ENCODE results near the gene CYP1B1.

The CYP1B1 gene

DNA sequence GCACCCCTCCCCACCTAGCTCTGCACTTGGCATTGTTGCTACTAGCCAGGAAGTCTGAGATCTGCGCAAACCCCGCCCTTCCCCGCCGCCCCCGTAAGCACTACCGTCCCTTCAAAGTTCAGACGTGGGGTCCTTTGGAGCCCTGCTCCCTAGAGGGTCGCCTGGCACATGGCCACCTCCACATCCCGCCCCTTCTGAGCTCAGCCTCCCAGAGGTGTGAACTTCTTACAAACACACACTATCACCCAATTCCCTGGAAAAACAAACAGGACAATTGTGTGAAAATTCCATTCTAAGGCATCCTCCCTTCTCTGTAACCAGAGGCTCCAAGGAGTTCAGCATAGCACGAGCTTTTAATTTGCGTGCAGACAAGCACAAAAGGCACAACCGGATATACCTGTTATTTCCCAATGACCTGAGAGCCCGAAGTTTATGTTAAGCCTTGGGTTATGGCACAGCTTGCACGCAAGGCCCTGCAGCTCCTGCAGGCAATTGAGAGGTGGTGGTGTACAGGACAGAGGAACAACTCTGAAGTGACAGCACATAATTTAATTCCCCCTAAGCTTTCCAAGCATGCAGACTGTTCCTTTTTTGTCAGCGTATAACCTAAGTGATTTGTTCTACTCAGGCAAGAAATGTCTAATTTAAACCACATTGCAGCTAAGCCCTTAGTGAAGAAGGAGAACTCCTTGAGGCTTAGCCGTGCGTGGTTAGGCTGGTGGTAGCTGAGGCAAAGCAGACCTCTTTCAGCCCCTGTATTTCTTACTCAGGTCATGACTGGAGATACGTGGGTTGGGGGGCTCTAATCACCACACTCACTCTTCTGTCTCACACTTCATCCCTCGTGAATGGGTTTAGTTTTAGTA, 20.3 kb upstream of the CYP1B1 start:
- Histone ChIP-seq H3K9ac (ENCODE audit: low read length) (no peak overlapping the region), H4K20me1 (ENCODE audit: insufficient read depth, low read length) (no peaks in the 10 kb centered on the region), H3K9me2 (ENCODE audit: low read depth, low read length) (no peaks in the 10 kb centered on the region), H3K79me2 (ENCODE audit: insufficient read depth, low read length) (no peaks in the 10 kb centered on the region), H3K27me3 (ENCODE audit: insufficient read depth, low read length) (no peaks in the 10 kb centered on the region), H3K4me3 (ENCODE audit: low read depth, low read length, poor library complexity, severe bottlenecking) (no peak overlapping the region), H3K4me1 (ENCODE audit: insufficient read depth, low read length, severe bottlenecking) (no peaks in the 10 kb centered on the region), H3K36me3 (ENCODE audit: insufficient read depth, low read length) (no peaks in the 10 kb centered on the region), H2AFZ (ENCODE audit: low read length) (no peak overlapping the region), H3F3A (ENCODE audit: insufficient read depth, low read length) (no peaks in the 10 kb centered on the region), H3K9me3 (ENCODE audit: low read length) (no peaks in the 10 kb centered on the region), H3K4me2 (ENCODE audit: low read length) (no peak overlapping the region), H3K27ac (ENCODE audit: low read depth, low read length, poor library complexity, severe bottlenecking) (no peak overlapping the region)
- no peak for TF ChIP-seq EZH2 (IDR thresholded peaks at IDR 0.05; ENCODE audit: borderline replicate concordance, low read length)
- TF ChIP-seq, protein P1, sequence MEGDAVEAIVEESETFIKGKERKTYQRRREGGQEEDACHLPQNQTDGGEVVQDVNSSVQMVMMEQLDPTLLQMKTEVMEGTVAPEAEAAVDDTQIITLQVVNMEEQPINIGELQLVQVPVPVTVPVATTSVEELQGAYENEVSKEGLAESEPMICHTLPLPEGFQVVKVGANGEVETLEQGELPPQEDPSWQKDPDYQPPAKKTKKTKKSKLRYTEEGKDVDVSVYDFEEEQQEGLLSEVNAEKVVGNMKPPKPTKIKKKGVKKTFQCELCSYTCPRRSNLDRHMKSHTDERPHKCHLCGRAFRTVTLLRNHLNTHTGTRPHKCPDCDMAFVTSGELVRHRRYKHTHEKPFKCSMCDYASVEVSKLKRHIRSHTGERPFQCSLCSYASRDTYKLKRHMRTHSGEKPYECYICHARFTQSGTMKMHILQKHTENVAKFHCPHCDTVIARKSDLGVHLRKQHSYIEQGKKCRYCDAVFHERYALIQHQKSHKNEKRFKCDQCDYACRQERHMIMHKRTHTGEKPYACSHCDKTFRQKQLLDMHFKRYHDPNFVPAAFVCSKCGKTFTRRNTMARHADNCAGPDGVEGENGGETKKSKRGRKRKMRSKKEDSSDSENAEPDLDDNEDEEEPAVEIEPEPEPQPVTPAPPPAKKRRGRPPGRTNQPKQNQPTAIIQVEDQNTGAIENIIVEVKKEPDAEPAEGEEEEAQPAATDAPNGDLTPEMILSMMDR (IDR thresholded peaks at IDR 0.05; ENCODE audit: low read length) = no peak

DNA sequence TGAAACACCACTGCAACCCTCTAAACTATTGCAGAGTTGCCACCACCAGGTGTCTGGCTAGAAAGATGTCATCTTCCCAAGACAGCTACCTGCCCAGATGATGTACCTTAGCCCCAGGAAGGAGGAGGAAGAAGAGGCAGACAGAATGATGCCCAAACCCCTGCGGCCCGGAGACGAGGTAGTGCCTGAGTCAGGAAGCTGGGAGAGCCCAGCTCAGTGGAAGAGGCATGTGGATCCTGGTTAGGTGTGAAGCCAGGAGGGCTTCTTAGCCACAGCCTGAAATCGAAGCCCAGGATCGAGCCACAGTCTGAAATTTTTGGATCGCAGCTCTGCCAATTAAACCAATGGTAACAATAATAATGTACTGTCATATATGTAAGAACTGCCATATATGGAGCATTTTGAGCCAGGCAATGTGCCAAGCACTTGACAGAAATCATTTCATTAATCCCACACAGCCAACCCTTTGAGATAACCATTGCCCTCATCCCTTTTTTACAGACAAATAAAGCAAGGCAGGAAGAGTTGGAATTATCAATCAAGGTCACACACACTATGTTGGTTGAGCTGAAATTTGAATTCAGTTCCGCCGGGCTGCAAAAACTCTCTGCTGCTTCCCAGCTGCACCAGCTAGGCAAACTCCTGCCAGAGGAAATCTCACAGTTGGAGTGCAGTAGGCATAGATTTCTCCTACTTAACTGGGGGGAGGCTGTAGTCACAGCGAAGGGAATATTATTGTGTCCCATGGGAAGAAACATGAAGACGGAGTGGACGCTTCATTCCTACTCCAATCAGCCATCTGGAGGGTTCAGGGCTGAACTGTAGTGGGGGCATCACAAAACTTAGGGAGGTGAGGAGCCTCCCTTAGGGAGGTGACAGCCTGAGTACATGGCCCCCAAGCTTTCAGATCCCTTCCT, 19.4 kb upstream of the CYP1B1 start:
- Histone ChIP-seq H2AFZ (ENCODE audit: low read length) (no peak overlapping the region), H3K9ac (ENCODE audit: low read length) (no peak overlapping the region), H4K20me1 (ENCODE audit: insufficient read depth, low read length) (no peaks in the 10 kb centered on the region), H3K36me3 (ENCODE audit: insufficient read depth, low read length) (no peaks in the 10 kb centered on the region), H3K27me3 (ENCODE audit: insufficient read depth, low read length) (no peaks in the 10 kb centered on the region), H3K79me2 (ENCODE audit: insufficient read depth, low read length) (no peaks in the 10 kb centered on the region), H3K4me2 (ENCODE audit: low read length) (no peak overlapping the region), H3K4me3 (ENCODE audit: low read depth, low read length, poor library complexity, severe bottlenecking) (no peak overlapping the region), H3F3A (ENCODE audit: insufficient read depth, low read length) (no peaks in the 10 kb centered on the region), H3K9me3 (ENCODE audit: low read length) (no peaks in the 10 kb centered on the region), H3K9me2 (ENCODE audit: low read depth, low read length) (no peaks in the 10 kb centered on the region), H3K4me1 (ENCODE audit: insufficient read depth, low read length, severe bottlenecking) (no peaks in the 10 kb centered on the region), H3K27ac (ENCODE audit: low read depth, low read length, poor library complexity, severe bottlenecking) (no peak overlapping the region)
- TF ChIP-seq EZH2 (IDR thresholded peaks at IDR 0.05; ENCODE audit: borderline replicate concordance, low read length) = no peak
- TF ChIP-seq, protein P1 (IDR thresholded peaks at IDR 0.05; ENCODE audit: low read length) = no peak

DNA sequence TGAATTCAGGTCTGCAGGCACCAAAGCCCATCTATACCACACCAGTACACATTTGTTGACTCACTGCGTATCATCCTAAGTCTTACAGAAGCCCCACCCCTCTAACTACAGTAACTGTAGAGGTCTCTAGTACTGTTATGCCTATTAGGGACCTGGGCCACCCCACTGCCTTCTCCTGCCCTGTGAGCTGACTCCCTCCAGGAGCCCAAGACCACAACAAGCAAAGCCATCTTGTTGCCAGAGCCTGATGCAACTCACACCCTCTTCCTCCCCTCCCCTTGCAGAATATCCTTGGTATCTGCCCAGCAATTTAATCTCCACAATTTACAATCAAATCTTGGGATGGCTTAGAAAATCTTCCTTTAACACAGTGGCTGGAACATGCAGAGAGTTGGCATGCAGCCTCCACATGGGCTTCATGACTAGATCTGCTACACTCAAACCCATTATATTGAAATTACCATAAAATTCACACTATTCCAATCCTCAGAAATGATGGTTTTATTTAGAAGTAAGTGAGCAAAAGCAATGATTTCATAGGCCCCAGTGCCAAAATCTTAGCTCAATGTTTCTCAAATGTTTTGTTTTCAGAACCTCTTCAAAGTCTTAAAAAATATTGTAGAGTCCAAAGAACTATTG, 17.7 kb upstream of the CYP1B1 start:
- H2AFZ ChIP-seq (ENCODE audit: low read length) = no peak overlapping the region
- TF ChIP-seq EZH2 (IDR thresholded peaks at IDR 0.05; ENCODE audit: borderline replicate concordance, low read length) = no peak
- TF ChIP-seq, protein P1 (IDR thresholded peaks at IDR 0.05; ENCODE audit: low read length) = no peak
- H3K79me2 ChIP-seq (ENCODE audit: insufficient read depth, low read length) = no peaks in the 10 kb centered on the region
- H3K9me3 ChIP-seq (ENCODE audit: low read length) = no peaks in the 10 kb centered on the region
- no peaks in the 10 kb centered on the region for H3K36me3 ChIP-seq (ENCODE audit: insufficient read depth, low read length)
- no peaks in the 10 kb centered on the region for H3K9me2 ChIP-seq (ENCODE audit: low read depth, low read length)
- no peak overlapping the region for H3K4me2 ChIP-seq (ENCODE audit: low read length)
- no peak overlapping the region for H3K27ac ChIP-seq (ENCODE audit: low read depth, low read length, poor library complexity, severe bottlenecking)
- no peaks in the 10 kb centered on the region for H3F3A ChIP-seq (ENCODE audit: insufficient read depth, low read length)
- H3K4me1 ChIP-seq (ENCODE audit: insufficient read depth, low read length, severe bottlenecking) = no peaks in the 10 kb centered on the region
- H3K9ac ChIP-seq (ENCODE audit: low read length) = no peak overlapping the region
- H3K4me3 ChIP-seq (ENCODE audit: low read depth, low read length, poor library complexity, severe bottlenecking) = no peak overlapping the region
- H4K20me1 ChIP-seq (ENCODE audit: insufficient read depth, low read length) = no peaks in the 10 kb centered on the region
- H3K27me3 ChIP-seq (ENCODE audit: insufficient read depth, low read length) = no peaks in the 10 kb centered on the region

All from OCI-LY1 (cell line).